NT2/D1 (cell line): ENCODE measurements around the gene SIAH3.

ENCODE experiments used
- SUZ12 ChIP-seq: IDR thresholded peaks from 2 replicates; pipeline ENCODE4 v1.6.1; 2011; ENCODE audit not compliant: insufficient read length, insufficient read depth; ENCODE audit errors: extremely low read depth
- YY1 ChIP-seq: IDR thresholded peaks from 2 replicates; pipeline ENCODE4 v1.6.1; 2011; ENCODE audit not compliant: insufficient read length, insufficient read depth
- ZNF274 ChIP-seq: IDR thresholded peaks from 2 replicates; pipeline ENCODE4 v1.6.1; 2011; ENCODE audit warnings: mild to moderate bottlenecking, low read depth, low read length

DNA sequence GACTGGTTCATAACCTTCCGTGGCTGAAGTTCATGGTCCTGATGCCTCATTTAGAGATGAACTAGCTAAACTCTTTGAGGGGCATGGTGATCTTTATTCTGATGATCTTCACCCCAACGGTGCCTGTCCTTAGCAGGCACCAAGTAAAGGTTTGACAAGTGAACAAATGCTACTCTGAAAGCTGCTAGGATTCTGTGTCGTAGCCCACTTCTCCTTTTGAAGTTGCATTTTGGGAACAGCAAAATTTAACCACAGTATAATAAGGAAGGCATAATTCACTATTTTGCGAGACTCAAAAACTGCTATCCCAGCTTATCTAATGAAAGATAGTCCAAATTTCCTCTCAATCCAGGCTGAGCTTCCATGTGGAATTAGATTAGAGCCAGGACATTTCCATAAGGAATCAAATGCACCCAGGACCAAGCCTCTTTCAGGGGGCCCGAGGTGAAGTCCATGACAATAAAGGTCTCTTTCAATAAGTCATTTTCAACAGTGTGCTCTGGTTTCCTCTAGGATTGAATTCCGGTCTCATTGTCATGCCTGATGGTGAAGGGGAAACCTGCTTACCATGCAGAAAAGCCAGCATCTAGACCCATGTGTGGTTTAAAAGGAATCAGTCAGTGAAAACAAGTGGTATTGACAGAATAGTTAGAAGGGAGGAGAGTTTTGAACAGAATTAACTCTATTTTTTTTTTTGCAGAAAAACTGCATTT, 23.1 kb downstream of the SIAH3 start:
- no peak for TF ChIP-seq ZNF274
- no peak for TF ChIP-seq SUZ12
- TF ChIP-seq YY1, result no peak
